Hippocampal formation (tissue), 2 donors: ENCODE measurements around the gene PTCD2.

Experiments
- DNase-seq, 2 donors: peaks; one replicate each; lab custom pipeline; 2025; lab: John Stamatoyannopoulos, UW

Gene PTCD2, protein sequence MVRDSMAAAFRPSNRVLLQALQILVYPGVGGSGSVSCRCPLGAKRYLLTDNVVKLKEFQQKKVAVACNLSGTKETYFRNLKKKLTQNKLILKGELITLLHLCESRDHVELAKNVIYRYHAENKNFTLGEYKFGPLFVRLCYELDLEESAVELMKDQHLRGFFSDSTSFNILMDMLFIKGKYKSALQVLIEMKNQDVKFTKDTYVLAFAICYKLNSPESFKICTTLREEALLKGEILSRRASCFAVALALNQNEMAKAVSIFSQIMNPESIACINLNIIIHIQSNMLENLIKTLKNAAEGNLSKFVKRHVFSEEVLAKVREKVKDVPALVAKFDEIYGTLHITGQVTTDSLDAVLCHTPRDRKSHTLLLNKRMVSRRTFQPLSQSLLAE

DNA sequence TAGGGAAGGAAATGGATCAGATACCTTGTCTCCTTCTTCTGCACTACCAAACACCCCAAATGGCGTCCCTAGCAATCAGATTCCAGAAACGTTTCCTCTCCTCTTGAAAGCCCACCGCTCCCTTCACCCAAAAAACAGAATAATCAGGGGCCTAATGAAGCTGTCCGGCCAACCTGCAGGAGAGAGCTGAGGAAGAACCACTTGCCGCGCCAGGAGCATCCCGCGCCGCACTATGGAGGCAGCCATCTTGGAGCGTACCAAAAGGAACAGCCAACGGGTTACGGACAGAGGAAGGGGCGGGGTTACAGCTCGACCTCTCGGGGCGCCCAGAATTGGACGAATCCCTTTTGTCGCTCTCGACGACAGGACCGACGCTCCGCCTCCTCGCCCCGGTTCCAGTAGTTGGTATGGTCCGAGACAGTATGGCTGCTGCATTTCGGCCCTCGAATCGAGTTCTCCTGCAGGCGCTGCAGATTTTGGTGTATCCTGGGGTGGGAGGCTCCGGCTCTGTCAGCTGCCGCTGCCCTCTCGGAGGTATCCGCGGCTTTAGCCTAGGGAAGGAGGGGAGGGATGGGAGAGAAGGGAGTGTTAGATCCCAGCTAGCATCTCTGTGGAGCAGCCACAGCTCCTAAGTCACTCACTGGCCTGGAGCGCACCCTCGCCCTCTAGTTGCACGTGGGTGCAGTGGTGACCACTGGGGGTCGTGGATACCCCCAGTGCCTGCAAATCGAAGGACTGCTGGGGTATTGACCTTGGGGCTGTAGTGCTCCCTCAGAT, at the start of gene PTCD2, which contains the start of gene MRPS27:
Gene PTCD2 (plus strand): TSS at position 398 of the 777 bp plus-strand sequence. CDS start 10 bp downstream, at position 408.
Gene MRPS27 (minus strand): TSS at position 265 of the 777 bp plus-strand sequence. CDS start 19 bp downstream, at position 246.
- DNase-seq = peak; percentile 92 to 99

DNA sequence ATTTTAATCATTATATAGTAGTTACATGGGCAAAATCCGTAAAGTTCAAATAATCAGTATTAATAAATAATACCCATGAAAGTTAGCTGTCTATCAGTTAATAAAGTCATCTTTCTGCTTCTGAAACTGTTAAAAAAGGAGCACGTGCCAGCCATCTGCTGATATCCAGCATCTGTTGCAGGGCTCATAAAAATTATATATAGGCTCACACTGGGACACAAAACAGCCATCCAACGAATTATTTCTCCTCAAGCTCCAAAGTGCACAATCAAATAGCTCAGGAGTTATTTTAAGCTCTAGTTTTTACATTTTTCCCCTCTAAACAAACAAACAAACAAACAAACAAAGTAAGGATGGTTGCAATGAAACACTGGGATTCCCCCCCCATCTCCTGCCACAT, 48.5 kb upstream of the PTCD2 start:
- no peak for DNase-seq

DNA sequence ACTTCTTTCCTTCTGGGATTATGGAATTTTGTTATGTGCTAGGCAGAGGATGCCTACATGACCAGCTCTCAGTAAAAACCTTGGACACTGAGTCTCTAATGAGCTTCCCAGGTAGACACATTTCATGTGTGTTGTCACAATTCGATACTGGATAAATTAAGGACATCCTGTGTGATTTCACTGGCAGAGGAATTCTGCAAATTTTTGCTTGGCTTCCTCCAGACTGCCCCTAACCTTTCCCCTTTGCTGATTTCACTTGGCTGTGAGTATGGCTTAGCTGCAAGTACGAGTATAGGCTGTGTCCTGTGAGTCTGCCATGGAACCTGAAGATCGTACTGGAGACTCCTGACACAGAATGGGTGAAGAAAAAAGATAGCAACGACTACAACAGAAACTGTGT, 47.8 kb upstream of the PTCD2 start:
- no peak for DNase-seq

DNA sequence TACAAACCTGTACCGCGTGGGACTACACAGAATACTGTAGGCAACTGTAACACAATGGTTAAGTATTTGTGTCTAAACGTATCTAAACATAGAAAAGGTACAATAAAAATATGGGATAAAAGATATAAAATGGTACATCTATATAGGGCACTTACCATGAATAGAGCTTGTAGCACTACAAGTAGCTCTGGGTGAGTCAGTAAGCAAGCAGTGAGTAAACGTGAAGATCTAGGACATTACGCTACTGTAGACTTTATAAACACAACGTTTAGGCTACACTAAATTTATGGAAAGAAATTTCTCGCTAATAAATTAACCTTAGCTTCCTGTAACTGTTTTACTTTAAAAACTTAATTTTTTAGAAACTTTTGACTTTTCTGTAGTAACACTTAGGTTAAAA, 46.6 kb upstream of the PTCD2 start:
- no peak for DNase-seq

DNA sequence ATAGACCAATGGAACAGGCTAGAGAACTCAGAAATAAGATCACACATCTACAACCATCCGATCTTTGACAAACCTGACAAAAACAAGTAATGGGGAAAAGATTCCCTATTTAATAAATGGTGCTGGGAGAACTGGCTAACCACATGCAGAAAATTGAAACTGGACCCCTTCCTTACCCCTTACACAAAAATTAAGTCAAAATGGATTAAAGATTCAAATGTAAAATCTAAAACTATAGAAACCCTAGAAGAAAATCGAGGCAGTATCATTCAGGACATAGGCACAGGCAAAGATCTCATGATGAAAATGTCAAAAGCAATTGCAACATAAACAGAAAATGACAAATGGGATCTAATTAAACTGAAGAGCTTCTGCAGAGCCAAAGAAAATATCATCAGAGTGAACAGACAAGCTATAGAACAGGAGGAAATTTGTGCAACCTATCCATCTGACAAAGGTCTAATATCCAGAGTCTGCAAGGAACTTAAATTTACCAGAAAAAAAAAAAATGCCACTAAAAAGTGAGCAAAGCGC, 43.9 kb upstream of the PTCD2 start:
- no peak for DNase-seq

DNA sequence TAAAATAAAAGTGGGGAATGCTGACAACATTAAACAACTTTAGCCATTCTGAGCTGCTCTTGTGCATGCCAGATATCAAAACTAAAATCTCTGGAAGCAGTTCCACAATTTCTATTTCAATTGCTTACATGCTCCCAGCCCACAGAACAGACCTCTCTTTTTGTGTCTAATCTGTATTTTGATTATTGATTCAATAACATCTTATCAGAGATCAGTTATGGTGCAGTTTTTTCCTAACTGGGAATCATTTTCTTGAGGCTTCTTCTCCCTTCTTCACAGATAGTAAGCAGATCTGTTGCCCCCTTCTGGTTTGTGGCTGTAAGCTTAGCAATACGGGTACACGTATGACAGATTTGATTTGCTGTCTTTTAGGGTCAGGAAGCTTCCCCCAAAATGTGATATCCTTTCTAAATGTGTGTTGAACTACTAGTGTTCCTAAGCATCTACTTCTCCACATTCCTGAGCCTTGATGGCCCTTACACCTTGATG, 39.5 kb upstream of the PTCD2 start:
- DNase-seq = peak; percentile 5 to 53

DNA sequence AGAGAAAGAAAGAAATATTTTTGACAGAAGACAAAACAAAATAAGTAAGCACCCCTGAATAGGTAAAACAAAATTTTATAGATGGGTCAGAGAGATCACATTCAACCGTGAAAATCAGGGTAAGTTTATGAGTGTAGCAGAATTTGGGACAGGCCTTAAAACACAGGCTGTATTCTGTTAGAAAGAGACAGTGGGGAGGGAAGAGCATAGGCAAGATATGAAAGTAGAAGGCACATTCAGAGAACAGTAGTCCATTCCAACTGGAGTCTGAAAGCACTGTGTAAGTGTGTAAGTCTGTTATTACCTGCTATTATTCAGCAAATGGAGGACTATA, 38.8 kb upstream of the PTCD2 start:
- no peak for DNase-seq

DNA sequence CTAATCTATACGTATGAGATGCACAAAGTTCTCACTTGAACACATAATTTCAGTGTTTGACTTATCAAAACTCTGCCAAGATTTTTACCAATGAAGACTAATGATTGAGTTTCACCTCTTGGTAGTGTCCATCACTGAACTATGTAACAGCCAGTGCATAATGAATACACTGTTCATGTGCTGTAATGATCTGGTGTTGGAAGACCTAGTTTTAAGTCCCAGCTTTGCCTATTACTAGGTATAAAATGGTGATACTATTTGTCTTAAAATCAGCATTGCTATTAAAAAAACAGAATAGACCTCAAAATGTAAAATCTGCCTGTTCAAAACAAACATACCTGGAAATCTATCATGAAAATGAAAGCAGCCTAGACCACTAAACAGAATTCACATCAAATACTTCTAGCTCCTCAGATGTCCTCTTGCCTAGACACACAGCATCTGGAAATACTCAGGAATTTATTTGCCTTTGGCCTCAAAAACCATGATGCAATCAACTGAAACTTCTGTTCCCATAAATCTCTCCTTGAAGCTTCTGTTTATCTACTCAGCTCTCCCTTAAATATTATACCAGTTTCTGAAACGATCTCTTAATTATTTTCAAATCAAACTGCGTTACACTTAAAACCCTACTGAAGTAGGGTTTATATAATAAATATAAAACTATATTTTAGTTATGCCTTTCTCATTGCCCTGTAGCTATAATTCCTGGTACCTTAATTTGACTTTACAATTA, 38.2 kb upstream of the PTCD2 start:
- no peak for DNase-seq

DNA sequence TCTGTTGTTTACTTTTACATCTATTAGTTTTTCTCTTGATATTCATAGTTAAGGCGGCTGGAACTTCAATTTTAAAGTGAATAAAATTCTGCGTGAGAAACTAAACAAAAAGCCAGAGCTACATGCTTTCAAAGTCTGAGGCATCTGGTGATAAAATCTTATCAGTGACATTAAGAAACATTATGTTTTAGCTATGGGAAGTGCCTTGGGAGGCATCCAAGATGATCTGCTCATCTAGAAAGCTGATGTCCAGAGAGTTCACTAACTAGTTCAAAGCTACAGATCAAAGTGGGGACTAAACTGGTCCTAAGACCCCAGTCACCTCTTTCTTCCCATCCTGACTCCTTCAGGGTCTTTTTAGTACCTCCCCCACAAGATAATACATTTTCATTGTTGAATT, 37.3 kb upstream of the PTCD2 start:
- DNase-seq = no peak

DNA sequence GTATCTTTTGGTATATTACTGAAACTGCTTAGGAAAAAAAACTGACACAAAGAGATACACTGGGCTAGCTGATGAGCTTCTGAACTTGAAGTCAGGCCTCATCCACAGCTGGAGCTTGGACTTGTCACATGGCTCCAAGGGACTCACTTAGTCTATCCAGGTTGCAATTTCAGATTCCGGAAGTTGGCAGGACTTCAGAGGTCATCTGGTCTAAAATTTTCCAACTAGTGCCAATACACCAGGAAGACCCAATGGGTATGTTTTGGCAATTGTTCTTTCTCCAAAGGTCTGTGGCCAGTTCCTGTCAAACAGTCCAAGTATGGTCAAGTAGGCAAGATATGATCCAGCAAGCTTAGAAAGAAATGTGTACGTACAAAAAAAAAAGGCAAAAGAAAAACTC, 36.8 kb upstream of the PTCD2 start:
- DNase-seq = no peak

DNA sequence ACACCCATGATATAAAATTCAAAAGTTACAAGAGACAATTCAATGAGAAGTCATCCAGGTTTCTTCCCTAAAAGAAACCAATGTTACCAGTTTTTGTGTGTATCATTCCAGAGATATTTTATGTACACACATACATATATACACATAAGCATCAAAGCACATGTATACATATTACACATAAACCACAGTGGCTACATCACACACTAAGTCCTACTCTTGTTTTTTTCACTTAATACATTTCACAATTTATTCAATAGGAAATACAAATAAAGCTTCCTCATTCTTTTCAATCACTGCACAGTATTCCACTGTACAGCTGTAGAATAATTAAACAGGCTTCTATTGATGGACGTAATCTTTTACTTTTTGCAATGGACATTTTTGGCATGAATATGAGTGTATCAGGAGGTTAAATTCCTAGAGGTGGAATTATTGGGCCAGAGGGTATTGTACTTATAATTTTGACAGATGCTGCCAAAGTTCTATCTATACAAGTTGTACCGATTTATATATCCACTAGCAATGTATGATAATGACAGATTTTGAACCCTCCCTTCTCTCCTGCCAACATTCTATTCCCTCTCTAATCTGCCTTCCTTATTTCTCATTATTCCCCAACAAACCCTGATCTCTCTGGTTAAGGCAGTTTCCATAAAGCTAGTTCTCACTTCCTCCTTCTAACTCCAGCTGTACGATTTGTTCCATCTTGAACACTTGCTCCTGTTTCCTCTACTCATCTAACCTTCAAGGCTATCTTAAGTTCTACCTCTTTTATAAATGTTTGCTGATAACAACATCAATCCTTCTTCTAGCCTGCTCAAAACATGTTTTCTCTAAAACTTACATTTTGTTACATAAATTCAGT, 35.4 kb upstream of the PTCD2 start:
- no peak for DNase-seq

DNA sequence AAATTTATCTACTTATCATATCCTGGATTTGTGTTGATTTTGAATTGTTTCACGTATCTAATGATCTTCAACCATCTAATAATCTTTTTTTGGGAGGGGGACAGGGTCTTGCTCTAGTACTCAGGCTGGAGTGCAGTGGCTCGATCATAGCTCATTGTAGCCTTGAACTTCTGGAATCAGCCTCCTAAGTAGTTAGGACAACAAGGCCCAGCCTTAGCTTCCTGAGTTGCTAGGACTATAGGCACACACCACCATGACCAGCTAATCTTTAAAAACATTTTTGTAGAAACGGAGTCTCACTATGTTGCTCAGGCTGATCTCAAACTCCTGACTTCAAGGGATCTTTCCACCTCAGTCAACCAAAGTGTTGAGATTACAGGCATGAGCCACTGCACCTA, 34.8 kb upstream of the PTCD2 start:
- no peak for DNase-seq

DNA sequence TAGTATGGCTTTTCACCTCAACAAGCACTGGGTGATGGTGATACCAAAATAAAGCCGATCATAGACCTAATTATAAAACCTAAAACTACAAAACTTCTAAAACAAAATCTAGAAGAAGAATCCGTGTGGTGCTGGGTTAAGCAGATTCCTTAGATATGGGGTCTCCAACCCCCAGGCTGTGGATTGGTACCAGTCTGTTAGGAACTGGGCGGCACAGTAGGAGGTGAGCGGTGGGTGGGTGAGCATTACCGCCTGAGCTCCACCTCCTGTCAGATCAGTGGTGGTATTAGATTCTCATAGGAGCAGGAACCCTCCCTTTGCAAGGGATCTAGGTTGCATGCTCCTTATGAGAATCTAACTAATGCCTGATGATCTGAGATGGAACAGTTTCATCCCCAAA, 33.4 kb upstream of the PTCD2 start:
- DNase-seq = no peak

DNA sequence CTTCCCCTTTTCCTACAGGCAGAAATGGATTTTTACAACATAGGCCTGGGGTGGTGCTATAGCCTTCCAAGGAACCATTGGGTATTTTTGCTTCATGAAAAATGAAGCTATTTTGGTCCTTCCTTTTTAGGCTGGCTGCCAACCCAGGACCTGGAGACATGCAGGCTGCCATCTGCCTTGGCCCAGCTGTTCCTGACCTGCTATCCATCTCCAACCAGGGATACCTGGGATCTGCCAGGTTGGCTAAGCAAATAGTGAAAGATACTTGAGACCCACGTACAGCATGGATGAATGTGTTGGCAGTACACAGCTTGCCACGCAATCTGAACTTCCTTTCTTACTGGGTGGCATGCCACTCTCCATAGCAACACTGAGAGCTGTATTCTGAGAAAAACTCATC, 31.2 kb upstream of the PTCD2 start:
- DNase-seq = peak in 1 of 2 donors; percentile 55

DNA sequence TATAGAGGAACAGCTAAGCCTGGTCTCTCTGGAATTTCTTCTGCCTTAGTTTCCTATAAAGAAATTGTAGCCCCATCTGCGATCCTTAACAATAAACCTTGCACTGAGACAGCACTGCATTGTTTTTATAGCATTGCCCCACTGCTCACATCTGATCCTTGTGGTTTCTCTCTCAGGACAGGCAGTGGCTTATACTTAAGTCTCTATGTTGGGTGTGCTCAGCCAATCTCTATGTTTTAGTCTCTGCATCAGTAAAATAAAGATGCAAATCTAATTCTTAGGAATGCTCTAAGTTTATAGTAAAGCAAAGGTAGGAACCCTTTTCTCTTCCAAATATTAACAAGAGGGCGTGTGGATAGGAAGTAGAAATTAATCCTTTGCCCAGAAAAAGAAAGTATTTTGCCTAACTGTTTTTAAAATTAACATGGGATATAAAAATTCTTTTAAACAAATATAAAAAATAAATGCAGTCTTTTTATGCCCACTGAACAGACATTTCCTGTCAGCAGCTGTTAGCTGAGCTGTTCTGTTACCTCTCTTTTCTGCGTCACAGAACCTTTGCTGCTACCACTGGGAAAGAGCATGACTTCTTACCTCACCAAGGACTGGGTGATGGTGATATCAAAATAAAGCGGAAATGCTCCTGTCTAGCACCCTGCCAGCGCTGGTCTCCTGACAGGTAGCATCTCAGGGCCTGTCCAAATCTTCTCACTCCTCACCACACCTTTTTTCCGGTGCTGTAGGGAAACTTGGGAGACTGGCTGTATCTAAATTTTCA, 29.6 kb upstream of the PTCD2 start:
- no peak for DNase-seq

DNA sequence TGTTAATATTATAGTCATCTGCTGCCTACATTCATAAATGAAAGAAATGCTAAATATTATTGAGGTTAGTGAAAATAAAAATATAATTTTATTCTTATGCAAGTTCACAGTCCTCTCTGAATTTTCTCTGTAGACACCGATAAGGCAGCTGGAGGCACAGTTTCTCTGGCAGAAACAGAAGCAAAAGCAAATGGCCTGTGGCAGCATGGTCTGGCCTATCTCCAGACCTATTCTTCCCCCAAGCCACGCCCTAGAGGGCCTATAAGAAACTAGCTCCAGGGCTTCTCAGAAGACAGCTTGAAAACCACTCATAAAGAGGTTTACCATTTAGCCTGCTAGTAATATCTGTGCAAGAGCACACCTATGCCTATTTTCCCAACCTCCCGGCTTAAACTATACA, 28.6 kb upstream of the PTCD2 start:
- no peak for DNase-seq

DNA sequence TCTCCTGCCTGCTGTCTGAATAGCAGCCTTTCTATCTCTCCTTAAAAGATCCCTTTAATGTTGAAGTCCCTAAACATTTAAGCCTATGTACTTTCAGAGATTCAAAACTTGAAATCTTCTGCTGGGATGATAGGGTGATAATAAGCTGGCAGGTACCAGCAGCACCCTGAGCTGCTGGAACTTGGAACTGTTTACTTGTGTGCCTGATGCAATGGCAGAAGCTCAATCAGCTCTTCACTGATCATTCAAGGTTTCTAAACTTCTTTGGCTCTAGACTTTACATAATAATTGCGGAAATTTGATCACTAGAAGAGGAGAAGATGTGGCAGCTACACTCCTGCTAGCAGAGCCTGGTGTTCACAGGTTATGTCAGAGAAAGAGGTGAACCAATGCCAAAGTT, 27.8 kb upstream of the PTCD2 start:
- DNase-seq = no peak

DNA sequence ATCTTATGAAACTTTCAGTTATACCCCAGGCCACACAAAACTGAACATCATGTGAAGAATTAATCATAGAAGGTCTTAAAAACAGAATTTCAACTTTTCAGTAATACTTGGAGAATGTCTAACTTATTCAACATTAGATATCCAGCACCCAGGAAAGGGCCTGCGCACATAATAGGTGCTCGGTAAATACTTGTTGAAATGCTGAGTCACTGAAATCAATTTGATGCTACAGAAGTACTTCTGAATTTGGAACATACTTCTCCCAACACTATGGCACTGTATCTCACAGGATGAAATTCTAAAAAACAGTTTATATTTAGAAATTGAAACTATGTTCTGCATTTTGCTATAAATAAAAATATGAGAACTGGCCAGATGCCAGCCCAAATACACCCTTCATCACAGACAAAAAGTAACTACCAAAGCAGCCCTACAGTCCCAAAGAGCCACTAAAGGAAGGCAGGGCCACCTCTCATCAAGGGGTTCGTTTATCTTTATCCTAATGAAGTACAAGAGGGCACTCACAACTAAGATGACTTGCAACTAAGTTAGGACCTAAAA, 26.6 kb upstream of the PTCD2 start:
- DNase-seq = no peak

DNA sequence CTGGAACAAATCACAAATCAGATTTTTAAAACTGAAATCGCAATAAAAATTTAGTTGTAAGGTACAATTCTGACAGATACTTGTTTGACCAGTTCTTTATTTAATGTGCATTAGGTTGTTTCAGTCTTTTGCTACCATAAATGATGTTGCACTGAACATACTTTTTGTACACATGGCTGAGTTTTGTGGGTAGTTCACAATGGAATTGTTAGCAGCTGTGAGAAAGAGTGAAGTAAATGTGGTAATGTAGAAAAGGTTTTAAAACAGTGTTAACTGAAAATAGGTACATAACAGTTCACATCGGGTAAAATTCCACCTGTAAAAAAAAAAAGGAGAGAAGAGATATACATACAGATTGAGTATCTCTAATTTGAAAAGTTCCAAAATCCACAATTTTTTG, 25.7 kb upstream of the PTCD2 start:
- DNase-seq = no peak

DNA sequence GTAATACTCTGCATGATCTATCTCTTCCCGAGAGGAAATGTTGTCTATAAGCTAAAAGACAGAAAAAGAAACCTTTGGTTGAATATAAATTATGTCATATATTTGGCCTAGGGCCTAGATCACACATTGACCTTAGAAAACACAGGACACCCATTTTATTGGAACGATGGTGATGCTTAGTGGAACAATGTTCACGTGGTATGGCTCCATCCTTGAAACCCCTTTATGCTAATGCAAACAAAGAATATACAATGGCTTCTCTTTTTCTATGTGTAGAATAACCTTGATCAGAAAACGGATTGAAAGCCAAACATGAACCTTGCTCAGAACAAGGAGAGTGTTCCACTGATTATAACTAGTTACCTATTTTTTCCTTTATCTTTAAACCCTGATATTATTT, 24.6 kb upstream of the PTCD2 start:
- no peak for DNase-seq
